OCI-LY1 (cell line): ENCODE data around the gene HOXA10.

Source experiments
- H2AFZ ChIP-seq: fragments of 200-600 bp; sonication (generic), shearing (Covaris generic); 2 replicates; pipeline ENCODE4 v1.6.0; 2014; ENCODE audit warnings: antibody characterized with exemption, mild to moderate bottlenecking, low read length
- H3F3A ChIP-seq: fragments of 200-600 bp; sonication (generic), shearing (Covaris generic); 2 replicates; pipeline ENCODE4 v1.6.0; 2014; ENCODE audit warnings: mild to moderate bottlenecking, antibody characterized with exemption, low read length, moderate library complexity; ENCODE audit not compliant: insufficient read depth
- H3K27ac ChIP-seq: fragments of 200-600 bp; sonication (generic); 2 replicates; pipeline ENCODE4 v1.5.1; 2014; ENCODE audit warnings: low read length, mixed run types, mild to moderate bottlenecking, low read depth; ENCODE audit not compliant: poor library complexity, severe bottlenecking
- H3K27me3 ChIP-seq: fragments of 200-600 bp; sonication (generic); 2 replicates; pipeline ENCODE4 v1.6.0; 2014; ENCODE audit warnings: antibody characterized with exemption, mild to moderate bottlenecking, low read length, moderate library complexity; ENCODE audit not compliant: insufficient read depth
- H3K36me3 ChIP-seq: fragments of 200-600 bp; sonication (generic); 2 replicates; pipeline ENCODE4 v1.6.1; 2014; ENCODE audit warnings: mild to moderate bottlenecking, antibody characterized with exemption, low read length, moderate library complexity, mixed read lengths; ENCODE audit not compliant: insufficient read depth
- H3K4me1 ChIP-seq: fragments of 200-600 bp; sonication (generic); 2 replicates; pipeline ENCODE4 v1.5.1; 2014; ENCODE audit warnings: mild to moderate bottlenecking, low read length, moderate library complexity; ENCODE audit not compliant: insufficient read depth, severe bottlenecking
- H3K4me2 ChIP-seq: fragments of 200-600 bp; sonication (generic), shearing (Covaris generic); 2 replicates; pipeline ENCODE4 v1.6.1; 2014; ENCODE audit warnings: low read length
- H3K4me3 ChIP-seq: fragments of 200-600 bp; sonication (generic); 2 replicates; pipeline ENCODE4 v1.5.1; 2014; ENCODE audit warnings: low read length, low read depth, mild to moderate bottlenecking, mixed read lengths; ENCODE audit not compliant: poor library complexity, severe bottlenecking
- H3K79me2 ChIP-seq: fragments of 200-600 bp; shearing (Covaris generic); 2 replicates; pipeline ENCODE4 v1.6.1; 2016; ENCODE audit warnings: mixed run types, low read length, mixed read lengths; ENCODE audit not compliant: insufficient read depth
- H3K9ac ChIP-seq: fragments of 200-600 bp; sonication (generic), shearing (Covaris generic); 2 replicates; pipeline ENCODE4 v1.6.1; 2014; ENCODE audit warnings: mild to moderate bottlenecking, low read length, mixed read lengths
- H3K9me2 ChIP-seq: fragments of 200-600 bp; sonication (generic), shearing (Covaris generic); 2 replicates; pipeline ENCODE4 v1.6.1; 2014; ENCODE audit warnings: low read depth, mild to moderate bottlenecking, low read length, mixed read lengths
- H3K9me3 ChIP-seq: fragments of 200-600 bp; shearing (Covaris generic); 2 replicates; pipeline ENCODE4 v1.6.1; 2014; ENCODE audit warnings: low read length, mixed read lengths
- H4K20me1 ChIP-seq: fragments of 200-600 bp; sonication (generic), shearing (Covaris generic); 2 replicates; pipeline ENCODE4 v1.6.0; 2016; ENCODE audit warnings: mild to moderate bottlenecking, low read length; ENCODE audit not compliant: insufficient read depth
- CTCF ChIP-seq: fragments of 200-600 bp; sonication (generic), shearing (Covaris generic); IDR thresholded peaks from 2 replicates; pipeline ENCODE4 v1.5.1; 2017; ENCODE audit warnings: mild to moderate bottlenecking, antibody characterized with exemption, low read length, moderate library complexity, mixed read lengths
- EZH2 ChIP-seq: fragments of 200-600 bp; sonication (generic), shearing (Covaris generic); IDR thresholded peaks from 2 replicates; pipeline ENCODE4 v1.8.0; 2017; ENCODE audit warnings: borderline replicate concordance, mixed run types, mild to moderate bottlenecking, antibody characterized with exemption, low read length, moderate library complexity, mixed read lengths

HOXA10 gene

GRCh38 chr7:27173956-27174873, at the start of gene HOXA10:
Gene HOXA10 (minus strand): TSS chr7:27174320. CDS start chr7:27174306, 14 bp downstream.
- H3K27ac ChIP-seq, result no peak within 1 kb of the TSS
- peak within 1 kb of the TSS; percentile 67 for H3K4me3 ChIP-seq
- no peaks in the 10 kb centered on the region for H3K9me3 ChIP-seq
- TF ChIP-seq CTCF (no peak), EZH2 (no peak)
- H3K27me3 ChIP-seq, result peaks cover 9% of the 10 kb centered on the region; the same call in 1 of the 2 replicates
- H2AFZ ChIP-seq, result peak within 1 kb of the TSS; percentile 13; the same call in 1 of the 2 replicates
- peak within 1 kb of the TSS; percentile 90 for H3K4me2 ChIP-seq
- H3K9ac ChIP-seq, result peak within 1 kb of the TSS; percentile 61
- H3K9me2 ChIP-seq, result no peaks in the 10 kb centered on the region
- no peaks in the 10 kb centered on the region for H4K20me1 ChIP-seq
- no peaks in the 10 kb centered on the region for H3F3A ChIP-seq
- H3K4me1 ChIP-seq, result peaks cover 16% of the 10 kb centered on the region
- H3K79me2 ChIP-seq, result no peaks in the 10 kb centered on the region
- H3K36me3 ChIP-seq, result no peaks in the 10 kb centered on the region

- Histone ChIP-seq H4K20me1 (no peaks in the 10 kb centered on the region), H3K4me2 (no peak overlapping the region), H3K4me1 (peaks cover 4% of the 10 kb centered on the region), H3K79me2 (no peaks in the 10 kb centered on the region), H3K9me2 (no peaks in the 10 kb centered on the region), H3K36me3 (no peaks in the 10 kb centered on the region), H3K4me3 (no peak overlapping the region), H2AFZ (no peak overlapping the region), H3F3A (no peaks in the 10 kb centered on the region), H3K27me3 (no peaks in the 10 kb centered on the region; the same call in 1 of the 2 replicates), H3K9me3 (no peaks in the 10 kb centered on the region), H3K27ac (no peak overlapping the region), H3K9ac (no peak overlapping the region)
- TF ChIP-seq CTCF (no peak), EZH2 (no peak)
These were observed 47.2 kb upstream of the HOXA10 start for GRCh38 chr7:27221201-27221797.

GRCh38 chr7:27220440-27220955, 46.4 kb upstream of the HOXA10 start:
- no peak overlapping the region for H2AFZ ChIP-seq
- no peaks in the 10 kb centered on the region for H3K79me2 ChIP-seq
- no peak overlapping the region for H3K9ac ChIP-seq
- H3K27me3 ChIP-seq, result no peaks in the 10 kb centered on the region; the same call in 1 of the 2 replicates
- H3K9me2 ChIP-seq, result no peaks in the 10 kb centered on the region
- H3K4me3 ChIP-seq, result peak overlapping the region; percentile 11
- peak overlapping the region; percentile 5; the same call in 1 of the 2 replicates for H3K4me2 ChIP-seq
- no peaks in the 10 kb centered on the region for H4K20me1 ChIP-seq
- H3K9me3 ChIP-seq, result no peaks in the 10 kb centered on the region
- TF ChIP-seq CTCF (no peak), EZH2 (no peak)
- peaks cover 4% of the 10 kb centered on the region for H3K4me1 ChIP-seq
- no peak overlapping the region for H3K27ac ChIP-seq
- no peaks in the 10 kb centered on the region for H3F3A ChIP-seq
- no peaks in the 10 kb centered on the region for H3K36me3 ChIP-seq
